ENCODE results near the gene ZC3H10.

DNA sequence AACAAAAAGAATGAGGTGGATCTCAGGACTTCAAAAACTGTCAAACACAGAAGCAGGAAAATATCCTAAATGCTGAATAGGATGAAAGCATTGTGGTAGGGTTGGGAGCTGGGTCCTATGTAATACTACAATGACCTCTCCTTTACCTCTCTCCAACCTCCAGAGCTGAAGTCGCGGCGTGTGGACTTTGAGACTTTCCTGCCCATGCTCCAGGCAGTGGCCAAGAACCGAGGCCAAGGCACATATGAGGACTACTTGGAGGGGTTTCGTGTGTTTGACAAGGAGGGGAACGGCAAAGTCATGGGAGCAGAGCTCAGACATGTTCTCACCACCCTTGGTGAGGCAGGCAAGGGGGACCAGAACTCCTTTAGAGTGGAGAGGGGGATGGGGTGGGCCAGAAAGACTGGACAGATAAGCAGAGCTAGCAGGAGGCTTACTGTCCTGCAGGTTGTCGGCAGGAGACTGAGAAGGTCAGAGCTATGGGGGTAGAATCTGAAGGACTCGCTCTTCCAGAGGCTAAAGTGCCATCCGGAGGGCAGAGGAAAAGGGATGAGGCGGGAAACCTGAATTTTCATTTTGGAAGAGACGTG lies 37.3 kb downstream of the ZC3H10 start:
- TF ChIP-seq, protein P1, sequence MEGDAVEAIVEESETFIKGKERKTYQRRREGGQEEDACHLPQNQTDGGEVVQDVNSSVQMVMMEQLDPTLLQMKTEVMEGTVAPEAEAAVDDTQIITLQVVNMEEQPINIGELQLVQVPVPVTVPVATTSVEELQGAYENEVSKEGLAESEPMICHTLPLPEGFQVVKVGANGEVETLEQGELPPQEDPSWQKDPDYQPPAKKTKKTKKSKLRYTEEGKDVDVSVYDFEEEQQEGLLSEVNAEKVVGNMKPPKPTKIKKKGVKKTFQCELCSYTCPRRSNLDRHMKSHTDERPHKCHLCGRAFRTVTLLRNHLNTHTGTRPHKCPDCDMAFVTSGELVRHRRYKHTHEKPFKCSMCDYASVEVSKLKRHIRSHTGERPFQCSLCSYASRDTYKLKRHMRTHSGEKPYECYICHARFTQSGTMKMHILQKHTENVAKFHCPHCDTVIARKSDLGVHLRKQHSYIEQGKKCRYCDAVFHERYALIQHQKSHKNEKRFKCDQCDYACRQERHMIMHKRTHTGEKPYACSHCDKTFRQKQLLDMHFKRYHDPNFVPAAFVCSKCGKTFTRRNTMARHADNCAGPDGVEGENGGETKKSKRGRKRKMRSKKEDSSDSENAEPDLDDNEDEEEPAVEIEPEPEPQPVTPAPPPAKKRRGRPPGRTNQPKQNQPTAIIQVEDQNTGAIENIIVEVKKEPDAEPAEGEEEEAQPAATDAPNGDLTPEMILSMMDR (IDR thresholded peaks at IDR 0.05; ENCODE audit: low read depth, low read length): no peak
- no peak for TF ChIP-seq POLR2A (IDR thresholded peaks at IDR 0.05; ENCODE audit: extremely low read depth, insufficient read length)
- TF ChIP-seq, protein P2, sequence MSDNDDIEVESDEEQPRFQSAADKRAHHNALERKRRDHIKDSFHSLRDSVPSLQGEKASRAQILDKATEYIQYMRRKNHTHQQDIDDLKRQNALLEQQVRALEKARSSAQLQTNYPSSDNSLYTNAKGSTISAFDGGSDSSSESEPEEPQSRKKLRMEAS (IDR thresholded peaks at IDR 0.05; ENCODE audit: low read depth, low read length): no peak

Measured in NB4 (cell line).